Measurements from ENCODE around the gene CCBE1.

CCBE1 gene

DNA sequence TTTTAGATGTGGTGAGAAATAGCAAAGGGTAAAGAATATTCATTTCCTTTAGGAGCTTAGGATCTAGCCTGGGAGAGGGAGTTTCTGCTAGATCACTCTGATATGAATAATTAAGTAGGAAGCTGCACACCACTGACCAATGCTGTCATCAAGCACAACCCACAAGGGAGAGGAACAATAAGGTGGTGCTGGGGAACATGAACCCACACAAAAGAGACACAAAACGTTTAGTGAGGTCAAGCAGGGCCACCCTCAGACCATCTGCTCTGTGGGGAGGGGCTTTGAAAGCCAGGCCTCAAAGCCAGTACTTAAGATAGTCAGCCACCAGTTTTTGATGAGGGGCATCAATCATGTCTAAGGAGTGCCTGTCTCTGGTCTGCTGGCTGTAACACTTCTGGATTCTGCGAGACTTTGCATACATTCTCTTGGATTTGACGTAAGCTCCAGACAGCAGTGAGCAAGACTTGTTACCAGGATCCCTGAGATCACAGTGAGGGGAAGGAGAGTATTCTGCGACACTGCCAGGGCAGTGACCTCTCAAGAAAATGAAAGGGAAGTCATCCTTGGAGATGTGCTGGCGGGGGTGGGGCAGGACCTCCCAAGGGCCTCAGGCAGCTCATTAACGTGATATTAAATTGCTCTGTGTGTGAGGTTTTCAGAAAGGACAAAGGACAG is 127.0 kb downstream of the CCBE1 start:
- no peak for DNase-seq (ENCODE audit: low read depth)

DNA sequence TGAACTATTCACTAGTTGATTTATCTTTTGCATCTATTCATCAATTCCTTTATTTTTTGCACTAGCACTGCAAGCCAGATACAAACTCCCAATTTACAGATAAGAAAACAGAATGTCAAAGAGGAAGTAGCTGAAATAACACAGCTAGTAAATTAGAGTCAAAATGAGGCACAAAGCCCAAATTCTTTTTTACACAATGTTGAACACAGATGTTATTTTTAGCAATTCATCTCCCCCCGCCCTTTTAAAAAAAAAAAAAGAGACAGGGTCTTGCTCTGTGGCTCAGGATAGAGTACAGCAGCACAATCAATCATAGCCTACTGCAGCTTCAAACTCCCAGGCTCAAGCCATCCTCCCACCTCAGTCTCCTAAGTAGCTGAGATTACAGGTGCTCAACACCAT is 127.8 kb downstream of the CCBE1 start:
- no peak for DNase-seq (ENCODE audit: low read depth)

- no peak for DNase-seq (ENCODE audit: low read depth)
Measured at GRCh38 chr18:59567431-59567830, 129.8 kb downstream of the CCBE1 start.

DNA sequence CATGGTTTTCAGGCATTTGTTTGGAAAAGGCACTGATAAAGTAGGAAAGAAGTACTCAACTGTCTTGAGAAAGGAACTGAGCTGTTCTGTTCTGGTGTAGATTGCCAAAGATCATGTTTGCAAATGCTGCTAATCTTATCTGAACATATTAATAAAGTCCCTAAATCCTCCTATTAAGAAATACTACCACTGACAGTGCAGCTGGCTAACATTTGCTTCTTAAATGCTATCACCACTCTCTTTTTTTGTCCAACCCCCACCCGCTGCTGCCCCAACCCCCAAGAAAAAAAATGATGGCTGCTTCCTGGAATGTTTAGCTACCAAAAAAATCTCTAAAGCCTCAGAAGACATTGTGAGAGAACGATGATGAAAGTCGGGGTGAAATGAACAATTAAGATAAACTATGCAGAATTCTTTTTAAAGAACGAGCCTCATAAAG is 130.7 kb downstream of the CCBE1 start:
- no peak for DNase-seq (ENCODE audit: low read depth)

- no peak for DNase-seq (ENCODE audit: low read depth)
Measured at GRCh38 chr18:59565957-59566356, 131.3 kb downstream of the CCBE1 start.

- no peak for DNase-seq (ENCODE audit: low read depth)
Measured at GRCh38 chr18:59564561-59564960, 132.7 kb downstream of the CCBE1 start.

GRCh38 chr18:59563176-59563785 is 133.9 kb downstream of the CCBE1 start:
- DNase-seq (ENCODE audit: low read depth): no peak

GRCh38 chr18:59562751-59563150 is 134.5 kb downstream of the CCBE1 start:
- DNase-seq (ENCODE audit: low read depth): no peak

GRCh38 chr18:59561612-59562011 is 135.6 kb downstream of the CCBE1 start:
- DNase-seq (ENCODE audit: low read depth): no peak

DNA sequence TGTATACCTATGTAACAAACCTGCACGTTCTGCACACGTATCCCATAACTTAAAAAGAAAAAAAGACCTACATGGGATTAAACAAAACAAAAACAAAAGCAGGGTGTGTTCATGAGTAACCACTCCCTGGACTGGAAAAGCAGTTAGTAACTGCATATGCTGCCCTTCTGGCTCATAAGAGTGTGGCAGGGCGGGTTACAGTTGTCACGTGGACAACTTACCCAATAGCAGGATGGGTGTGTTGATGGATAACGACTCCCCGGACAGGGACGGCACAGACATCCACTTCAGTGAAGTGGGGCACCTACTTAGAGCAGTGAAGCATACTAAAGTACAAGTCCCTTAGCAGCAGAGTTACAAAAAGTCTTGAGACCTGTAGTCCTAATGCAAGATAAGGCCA is 136.7 kb downstream of the CCBE1 start:
- DNase-seq (ENCODE audit: low read depth): no peak

GRCh38 chr18:59559528-59559927 is 137.7 kb downstream of the CCBE1 start:
- no peak for DNase-seq (ENCODE audit: low read depth)

DNA sequence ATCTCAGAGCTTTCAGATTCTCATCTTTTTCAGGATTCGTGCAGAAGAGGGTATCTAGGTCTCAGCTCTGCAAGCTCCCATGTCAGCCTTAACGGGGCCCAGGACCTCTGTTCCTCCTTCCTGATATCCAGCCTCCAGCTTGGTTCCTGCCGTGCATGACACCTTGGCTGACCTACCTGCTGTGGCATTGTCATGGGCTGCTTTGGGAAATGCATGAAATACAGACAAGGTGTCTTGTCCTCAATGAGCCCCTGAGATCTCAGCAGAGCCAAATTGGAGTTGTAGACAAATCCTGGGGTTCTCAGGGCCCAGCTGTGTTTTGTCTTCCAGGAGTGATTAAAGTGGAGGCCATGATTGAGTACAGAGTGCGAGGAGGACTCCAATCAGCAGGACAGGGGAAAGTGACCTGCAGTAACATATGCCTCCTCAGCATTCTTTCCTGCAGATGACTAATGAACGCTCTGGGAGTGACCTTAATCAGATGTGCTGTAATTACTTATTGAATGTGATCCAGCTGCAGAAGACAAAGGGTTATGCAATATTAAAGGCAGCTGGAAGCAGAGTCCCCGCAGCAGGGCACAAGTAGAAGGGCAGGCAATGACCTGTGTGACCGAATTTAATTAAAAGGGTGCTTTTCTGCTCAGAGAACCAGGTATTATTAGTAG is 141.1 kb downstream of the CCBE1 start:
- DNase-seq (ENCODE audit: low read depth): no peak

DNA sequence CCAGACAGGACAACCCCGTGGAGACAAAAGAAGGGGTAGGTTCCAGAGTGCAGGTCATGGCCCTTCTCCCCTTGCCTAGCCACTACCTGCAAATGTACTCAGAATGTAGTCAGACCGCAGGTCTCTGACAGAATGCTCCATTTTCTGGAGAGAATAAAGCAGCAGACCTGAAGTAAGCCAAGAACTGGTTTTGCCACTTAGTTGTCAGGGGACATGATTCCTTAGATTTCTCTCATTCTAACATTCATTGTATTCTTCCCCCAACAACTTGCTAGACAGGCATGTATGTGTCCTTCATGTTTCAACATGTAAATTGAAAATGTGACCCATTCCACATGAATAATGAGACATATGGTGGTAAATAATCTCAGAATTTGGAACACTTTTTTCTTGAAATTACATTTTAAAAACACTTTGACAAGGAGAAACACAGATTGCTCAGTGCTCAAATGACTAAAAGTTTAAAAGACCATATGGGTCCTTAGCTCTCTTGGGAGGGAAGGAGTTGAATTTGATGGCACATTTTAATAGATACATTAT is 142.4 kb downstream of the CCBE1 start:
- no peak for DNase-seq (ENCODE audit: low read depth)

GRCh38 chr18:59553273-59553870 is 143.9 kb downstream of the CCBE1 start:
- no peak for DNase-seq (ENCODE audit: low read depth)

DNA sequence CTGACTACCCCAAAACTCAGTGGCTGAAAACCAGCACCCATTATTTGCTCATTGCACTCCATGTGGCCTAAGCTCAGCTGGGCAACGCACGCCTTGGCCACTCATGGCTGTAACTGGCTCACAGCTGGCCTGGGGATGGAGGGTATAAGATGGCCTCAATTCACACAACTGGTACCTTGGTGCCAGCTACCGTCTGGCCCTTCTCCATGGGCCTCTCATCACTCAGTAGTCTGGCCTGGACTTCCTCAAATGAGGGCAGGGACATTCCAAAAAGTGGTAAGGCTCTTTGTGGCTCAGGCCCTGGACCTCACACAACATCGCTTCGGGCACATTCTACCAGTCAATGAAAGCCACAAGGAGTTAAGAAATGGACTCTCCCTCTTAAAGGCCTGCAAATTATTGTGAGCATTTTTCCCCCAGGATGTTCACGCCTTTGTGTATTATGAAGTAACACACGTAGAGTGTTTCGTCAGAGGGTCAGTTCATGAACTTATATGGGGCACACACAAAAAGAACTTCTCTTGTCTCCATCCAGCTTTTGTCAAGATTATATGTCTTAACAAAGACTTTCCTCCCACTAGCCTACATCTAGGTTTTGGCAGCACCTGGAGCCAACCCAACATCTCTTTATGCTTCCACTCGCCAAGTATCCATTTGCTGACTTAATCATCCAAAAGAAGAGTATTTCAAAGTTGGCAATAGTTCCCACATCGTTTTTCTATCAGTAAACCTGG is 145.2 kb downstream of the CCBE1 start:
- DNase-seq (ENCODE audit: low read depth): no peak

GRCh38 chr18:59550174-59550516 is 147.1 kb downstream of the CCBE1 start:
- DNase-seq (ENCODE audit: low read depth): no peak

- no peak for DNase-seq (ENCODE audit: low read depth)
Measured at GRCh38 chr18:59549503-59550173, 147.6 kb downstream of the CCBE1 start.

GRCh38 chr18:59547581-59548182 is 149.5 kb downstream of the CCBE1 start:
- no peak for DNase-seq (ENCODE audit: low read depth)

DNA sequence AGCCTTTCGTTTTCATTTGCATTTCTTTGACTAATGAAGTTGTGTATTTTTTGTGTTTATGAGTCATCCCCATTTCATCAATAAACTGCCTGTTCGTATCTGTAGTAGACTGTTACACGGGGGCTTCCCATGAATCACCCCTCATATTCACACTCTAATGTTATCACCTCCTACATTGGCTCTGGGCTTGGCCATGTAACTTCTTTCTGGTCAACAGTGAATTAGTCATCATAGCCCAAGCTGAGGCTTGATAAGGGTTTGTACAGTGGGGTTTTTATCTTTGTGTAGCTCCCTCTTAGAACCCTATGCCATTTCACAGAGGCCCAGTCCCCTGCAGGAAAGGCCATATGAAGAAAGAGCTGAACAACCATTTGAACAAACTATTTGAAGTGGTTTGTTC is 151.0 kb downstream of the CCBE1 start:
- DNase-seq (ENCODE audit: low read depth): no peak

DNA sequence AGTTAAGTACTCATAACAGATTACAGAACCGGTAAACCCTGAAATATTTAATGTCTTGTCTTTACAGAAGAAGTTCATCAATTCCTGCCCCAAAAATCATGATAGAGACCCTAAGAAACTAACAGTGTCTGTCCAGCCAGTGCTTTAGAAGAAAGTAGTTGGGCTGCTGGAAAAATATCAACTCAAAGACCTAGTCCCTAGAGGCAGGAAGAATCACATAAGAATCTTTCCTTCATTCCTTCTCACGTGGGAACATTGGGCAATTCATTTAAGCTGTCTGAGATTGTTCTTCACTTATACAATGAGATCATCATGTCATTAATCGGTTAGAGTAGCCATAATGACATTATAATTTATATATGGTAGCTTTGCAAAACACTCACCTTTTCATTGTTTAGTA is 156.4 kb downstream of the CCBE1 start:
- no peak for DNase-seq (ENCODE audit: low read depth)

- DNase-seq (ENCODE audit: low read depth): no peak
Measured at GRCh38 chr18:59540346-59540745, 156.9 kb downstream of the CCBE1 start.
